Measurements from ENCODE around the gene MED25. TPM values are rescaled to one million over a fixed set of nuclear protein-coding genes. Genes with fewer than 3 reads are reported as not detected.

MED25 gene
- polyA plus RNA-seq, 3 donors, result 21.8 to 38.8 (median 22.4) TPM

Other genes with a start within 250 kb of the MED25 start
- gene NOSIP, start 237.7 kb upstream of the MED25 start, polyA plus RNA-seq, result 10 to 100 TPM; 61.0 to 95.7 (median 77.8) TPM
- gene PRRG2, start 237.0 kb upstream of the MED25 start, polyA plus RNA-seq, result 10 to 100 TPM in 1 of 3 donors, 1 to 10 TPM in 2; 2.9 to 11.7 (median 3.0) TPM
- gene PRR12, start 227.1 kb upstream of the MED25 start, polyA plus RNA-seq, result 10 to 100 TPM in 1 of 3 donors, 1 to 10 TPM in 2; 5.1 to 11.5 (median 7.3) TPM
- 100 to 1,000 TPM in 2 of 3 donors, 10 to 100 TPM in 1; 31.9 to 302 (median 198) TPM for gene RRAS, start 178.1 kb upstream of the MED25 start, polyA plus RNA-seq
- gene SCAF1, start 176.1 kb upstream of the MED25 start, polyA plus RNA-seq, result 10 to 100 TPM; 12.7 to 23.5 (median 17.4) TPM
- 10 to 100 TPM; 45.8 to 76.0 (median 56.6) TPM for gene IRF3, start 152.4 kb upstream of the MED25 start, polyA plus RNA-seq
- 10 to 100 TPM; 14.1 to 18.4 (median 15.4) TPM for gene BCL2L12, start 152.4 kb upstream of the MED25 start, polyA plus RNA-seq
- 100 to 1,000 TPM in 2 of 3 donors, 10 to 100 TPM in 1; 80.2 to 153 (median 118) TPM for gene PRMT1, start 141.0 kb upstream of the MED25 start, polyA plus RNA-seq
- gene ADM5, start 128.7 kb upstream of the MED25 start, polyA plus RNA-seq, result 1 to 10 TPM; 1.0 to 2.5 (median 1.0) TPM
- gene CPT1C, start 127.2 kb upstream of the MED25 start, polyA plus RNA-seq, result 10 to 100 TPM in 1 of 3 donors, 1 to 10 TPM in 2; 1.8 to 12.1 (median 3.2) TPM
- 1 to 10 TPM in 2 of 3 donors, under 1 TPM in 1; 0.22 to 2.5 (median 1.1) TPM for gene TSKS, start 55.0 kb upstream of the MED25 start, polyA plus RNA-seq
- 10 to 100 TPM; 49.3 to 82.4 (median 75.9) TPM for gene AP2A1, start 51.3 kb upstream of the MED25 start, polyA plus RNA-seq
- gene FUZ, start 5.0 kb upstream of the MED25 start, polyA plus RNA-seq, result 10 to 100 TPM; 19.3 to 21.8 (median 20.9) TPM
- gene PTOV1, start 32.9 kb downstream of the MED25 start, polyA plus RNA-seq, result 10 to 100 TPM; 69.1 to 76.8 (median 73.5) TPM
- gene PNKP, start 49.3 kb downstream of the MED25 start, polyA plus RNA-seq, result 10 to 100 TPM; 29.7 to 50.9 (median 45.8) TPM
- 10 to 100 TPM; 21.6 to 43.5 (median 41.7) TPM for gene AKT1S1, start 59.1 kb downstream of the MED25 start, polyA plus RNA-seq
- gene TBC1D17, start 59.4 kb downstream of the MED25 start, polyA plus RNA-seq, result 10 to 100 TPM; 35.7 to 46.6 (median 37.0) TPM
- gene IL4I1, start 78.6 kb downstream of the MED25 start, polyA plus RNA-seq, result 1 to 10 TPM in 1 of 3 donors, under 1 TPM in 1, not detected in 1; 0.63 to 1.5 TPM
- 10 to 100 TPM; 37.0 to 77.0 (median 41.7) TPM for gene ATF5, start 110.9 kb downstream of the MED25 start, polyA plus RNA-seq
- gene NUP62, start 111.2 kb downstream of the MED25 start, polyA plus RNA-seq, result 10 to 100 TPM; 15.0 to 22.3 (median 16.4) TPM
- gene SIGLEC11, start 142.9 kb downstream of the MED25 start, polyA plus RNA-seq, result 1 to 10 TPM in 2 of 3 donors, under 1 TPM in 1; 0.35 to 3.2 (median 1.9) TPM
- gene VRK3, start 207.1 kb downstream of the MED25 start, polyA plus RNA-seq, result 10 to 100 TPM; 20.0 to 25.9 (median 25.6) TPM
- gene ZNF473, start 207.7 kb downstream of the MED25 start, polyA plus RNA-seq, result 1 to 10 TPM; 2.1 to 2.5 (median 2.4) TPM